HG02973 (cell line): ENCODE results near the gene RCC2.
"Not testable (repeated sequence)": the region's sequence is repeated elsewhere in the genome, so short reads cannot be mapped to it uniquely, and the experiment has no call there.

Experiments used
- ATAC-seq: cut with Tn5 transposase; IDR thresholded peaks from one replicate; pipeline ENCODE4 v1.9.1; 2021; ENCODE audit warnings: moderate library complexity; ENCODE audit not compliant: unreplicated experiment

RCC2 gene

GRCh38 chr1:17422461-17422860 is 17.0 kb downstream of the RCC2 start:
- ATAC-seq = no peak

DNA sequence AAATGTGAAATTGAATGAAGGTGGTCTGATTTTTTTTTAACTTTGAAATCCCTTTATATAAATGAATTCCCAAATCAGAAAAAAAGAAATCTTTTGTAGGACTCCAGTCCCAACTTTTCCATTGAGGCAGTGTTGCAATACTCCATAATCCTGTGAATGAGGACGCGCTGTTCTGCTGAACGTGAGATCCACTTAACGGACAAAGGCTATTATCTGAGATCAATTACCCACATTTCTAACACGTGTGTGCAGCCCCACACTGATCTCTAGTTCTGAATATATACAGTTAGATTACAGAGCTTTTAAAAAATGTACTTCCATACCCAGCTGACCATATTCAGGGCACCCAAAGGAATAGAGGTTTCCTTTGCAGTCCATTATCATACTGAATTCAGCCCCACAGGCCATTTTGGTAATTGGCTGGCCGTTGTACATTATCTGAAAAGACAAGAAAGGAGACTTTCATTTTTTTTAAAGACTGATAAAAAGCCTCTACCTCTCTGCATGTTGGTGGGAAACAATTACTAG is 19.0 kb downstream of the RCC2 start:
- no peak for ATAC-seq

- ATAC-seq = no peak
These were observed 19.7 kb downstream of the RCC2 start for GRCh38 chr1:17419626-17420328.

DNA sequence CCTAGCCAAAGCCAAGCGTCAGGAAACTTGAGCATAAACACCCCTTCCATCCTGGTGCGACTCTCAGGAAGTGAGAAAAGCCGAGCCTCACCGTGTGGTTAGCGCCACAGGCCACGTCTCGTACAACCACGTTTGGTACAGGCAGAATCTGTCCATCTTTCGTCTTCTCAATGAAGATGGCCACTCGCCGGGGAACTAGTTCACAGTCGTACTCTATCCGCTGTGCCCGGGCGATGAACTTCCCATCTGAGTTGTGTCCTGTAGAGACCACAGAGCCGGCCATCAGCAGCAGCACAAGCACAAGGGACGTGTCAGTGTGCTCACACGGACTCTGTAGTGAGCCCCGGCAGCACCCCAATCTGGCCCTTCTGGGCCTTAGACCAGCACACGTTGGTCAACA is 23.1 kb downstream of the RCC2 start:
- ATAC-seq = no peak

GRCh38 chr1:17414022-17414421 is 25.5 kb downstream of the RCC2 start:
- ATAC-seq = no peak

DNA sequence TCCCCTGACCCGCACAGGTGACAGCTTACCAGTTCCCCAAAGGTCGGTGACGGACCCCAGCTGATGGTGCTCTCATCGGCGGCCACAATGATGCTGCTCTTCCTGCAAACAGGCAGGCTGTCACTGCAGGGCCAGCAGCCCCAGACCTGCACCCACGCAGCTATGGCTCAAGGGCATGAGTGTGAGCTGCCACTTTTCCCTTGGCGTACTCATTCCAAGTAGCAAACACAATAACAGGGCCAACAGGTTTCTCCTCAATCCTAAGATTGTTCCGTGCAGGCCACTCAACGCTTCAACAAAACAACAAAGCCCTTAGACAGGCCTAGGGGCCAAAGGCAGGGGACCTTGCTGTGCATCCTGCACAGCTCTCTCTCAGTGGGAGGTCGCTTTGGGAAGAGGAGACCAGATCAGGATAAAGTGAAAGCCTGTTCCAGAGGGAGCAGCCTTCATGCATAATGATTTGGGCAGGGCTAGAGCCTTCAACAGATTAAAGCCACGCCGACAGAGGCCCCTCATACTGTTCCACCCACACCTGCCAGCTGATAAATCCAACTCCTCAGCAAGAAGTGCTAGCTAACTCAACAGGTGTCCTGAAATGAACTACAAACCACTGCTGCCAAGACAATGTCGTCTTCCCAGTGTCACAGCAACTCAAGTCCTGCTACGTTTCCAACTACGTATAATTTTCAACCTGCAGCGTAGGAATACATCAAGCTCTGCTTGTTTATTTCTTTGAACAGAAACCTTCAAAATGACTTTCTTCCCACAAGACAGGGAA is 27.2 kb downstream of the RCC2 start:
- ATAC-seq = no peak

DNA sequence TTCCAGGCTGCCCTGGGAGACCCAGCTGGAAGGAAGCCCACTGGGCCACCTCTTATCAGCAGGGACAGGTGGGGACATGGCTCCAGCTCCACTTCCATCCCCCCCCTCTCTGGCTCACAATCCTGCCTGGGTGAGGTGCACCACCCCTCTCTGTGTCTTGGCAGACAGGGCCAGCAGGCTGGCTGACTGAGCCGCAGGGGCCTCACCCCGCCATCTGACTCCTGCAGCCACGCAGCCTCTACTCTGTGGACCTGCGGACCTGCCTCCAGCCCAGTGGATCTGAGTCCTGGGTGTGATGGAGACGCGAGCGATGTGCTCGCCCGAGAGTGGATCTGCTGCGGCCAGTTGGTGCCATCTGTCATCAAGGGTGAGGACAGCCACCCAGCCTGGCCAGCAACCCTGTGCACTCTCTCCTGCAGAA is 30.1 kb downstream of the RCC2 start:
- no peak for ATAC-seq

- not testable (repeated sequence) for ATAC-seq
These were observed 31.5 kb downstream of the RCC2 start for GRCh38 chr1:17407786-17408514.

DNA sequence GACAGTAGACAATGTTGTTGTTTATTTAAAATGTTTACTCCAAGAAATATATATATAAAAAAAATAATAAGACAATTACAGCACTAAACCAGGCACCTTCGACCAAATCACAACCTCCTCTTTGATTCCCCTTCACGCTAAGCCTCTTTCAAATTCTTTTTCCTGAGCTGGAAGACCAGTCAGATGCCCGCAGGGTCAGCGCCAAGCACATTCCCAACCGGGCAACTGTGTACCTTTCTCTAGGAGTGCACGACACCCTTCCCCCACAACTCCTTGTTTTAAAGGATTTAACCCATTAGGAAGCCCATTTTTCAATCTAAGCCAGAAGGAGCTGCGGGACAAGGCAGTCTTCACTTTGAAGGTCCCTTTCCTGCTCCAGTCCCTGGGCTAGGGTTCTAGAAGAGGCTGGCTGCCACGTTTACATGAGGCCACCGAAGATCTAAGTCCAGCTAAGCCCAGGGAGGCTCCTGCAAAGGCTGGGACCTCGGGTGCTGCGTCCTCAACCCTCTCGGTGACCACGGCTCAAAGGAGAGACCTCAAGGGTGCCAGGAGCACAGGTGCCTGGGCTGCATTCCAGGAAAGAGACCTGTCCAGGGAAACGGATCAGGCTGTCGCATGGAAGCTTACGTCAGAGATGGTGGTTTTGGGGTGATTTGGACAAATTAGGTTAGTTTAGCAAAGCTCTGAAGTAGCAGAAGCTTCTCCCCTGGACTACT is 32.6 kb downstream of the RCC2 start:
- ATAC-seq = not testable (repeated sequence)

- ATAC-seq = no peak
These were observed 33.3 kb downstream of the RCC2 start for GRCh38 chr1:17405898-17406759.

- no peak for ATAC-seq
These were observed 34.7 kb downstream of the RCC2 start for GRCh38 chr1:17404820-17405219.

- ATAC-seq = no peak
These were observed 35.3 kb downstream of the RCC2 start for GRCh38 chr1:17404034-17404684.

- ATAC-seq = no peak
These were observed 36.4 kb downstream of the RCC2 start for GRCh38 chr1:17403081-17403480.

GRCh38 chr1:17401841-17402240 is 37.6 kb downstream of the RCC2 start:
- ATAC-seq = no peak

GRCh38 chr1:17400725-17401341 is 38.6 kb downstream of the RCC2 start:
- ATAC-seq = no peak

GRCh38 chr1:17397910-17398695 is 41.4 kb downstream of the RCC2 start:
- ATAC-seq = no peak

GRCh38 chr1:17393230-17393629 is 46.2 kb downstream of the RCC2 start:
- ATAC-seq = no peak

GRCh38 chr1:17392199-17392740 is 47.2 kb downstream of the RCC2 start:
- no peak for ATAC-seq
